ENCODE measurements around the gene TECR. TPM values are rescaled to one million over a fixed set of nuclear protein-coding genes. Genes with fewer than 3 reads are reported as not detected.

The TECR gene
- total and polyA plus RNA-seq, 2 of the 13 experiments (the other 11 are each of a cell fraction or from before 2014, with no cell fraction given) = 54.9 to 121 TPM

DNA sequence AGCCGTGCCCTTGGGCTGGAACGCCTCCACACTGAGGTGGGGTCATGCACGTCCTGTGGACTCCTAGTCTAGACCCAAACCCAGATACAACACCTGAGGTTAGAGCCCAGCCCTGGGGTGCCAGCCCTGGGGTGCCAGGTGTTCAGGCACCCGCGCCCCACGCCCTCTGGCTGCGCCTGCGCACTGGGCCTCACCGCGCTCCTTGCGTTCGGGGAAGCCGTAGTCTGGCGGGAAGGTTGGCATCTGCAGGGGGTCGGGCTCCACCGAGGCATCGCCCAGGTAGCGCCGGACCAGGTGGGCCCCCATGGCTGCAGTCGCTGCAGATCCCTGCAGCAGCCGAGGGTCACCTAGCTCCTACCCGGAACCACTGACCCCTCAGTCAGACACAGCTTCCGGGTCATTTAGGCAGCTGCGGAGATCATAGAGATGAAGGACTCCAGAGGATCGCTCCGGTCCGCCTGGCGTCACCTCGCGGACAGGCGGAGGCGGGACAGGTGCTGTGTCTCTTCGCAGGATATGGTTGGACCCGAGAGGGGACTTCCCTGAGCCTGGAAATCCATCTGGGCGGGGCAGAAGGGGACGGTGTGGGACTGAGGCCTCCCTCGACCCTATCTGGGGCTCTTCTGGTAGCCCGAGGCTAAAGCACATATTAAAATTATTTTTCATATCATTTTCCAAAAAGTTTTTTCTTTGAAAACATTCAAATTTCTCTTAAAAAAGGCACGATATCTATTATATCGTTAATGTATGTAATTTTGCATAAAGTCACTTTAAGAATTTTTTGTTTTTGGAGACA lies 42.5 kb downstream of the TECR start, which contains the start of gene NDUFB7 (continued):
- no peak for TF ChIP-seq GLMP (CRISPR knock-in tag; IDR thresholded peaks at IDR 0.05; ENCODE audit: borderline replicate concordance)
- no peak for TF ChIP-seq EED (CRISPR knock-in tag; IDR thresholded peaks at IDR 0.05)
- TF ChIP-seq RAD21 (CRISPR knock-in tag; IDR thresholded peaks at IDR 0.05) = peak; percentile 33; the same call in 1 of the 2 replicates
- peak; percentile 45; the same call in 1 of the 2 replicates for TF ChIP-seq CEBPG (CRISPR knock-in tag; IDR thresholded peaks at IDR 0.05)
- TF ChIP-seq CBX2 (IDR thresholded peaks at IDR 0.05; ENCODE audit: low read depth, low read length) = no peak
- TF ChIP-seq CBX2 (CRISPR knock-in tag; IDR thresholded peaks at IDR 0.05; ENCODE audit: low read depth) = no peak
- TF ChIP-seq FOSL1 (CRISPR knock-in tag; IDR thresholded peaks at IDR 0.05; ENCODE audit: borderline replicate concordance) = no peak
- TF ChIP-seq, protein P1, sequence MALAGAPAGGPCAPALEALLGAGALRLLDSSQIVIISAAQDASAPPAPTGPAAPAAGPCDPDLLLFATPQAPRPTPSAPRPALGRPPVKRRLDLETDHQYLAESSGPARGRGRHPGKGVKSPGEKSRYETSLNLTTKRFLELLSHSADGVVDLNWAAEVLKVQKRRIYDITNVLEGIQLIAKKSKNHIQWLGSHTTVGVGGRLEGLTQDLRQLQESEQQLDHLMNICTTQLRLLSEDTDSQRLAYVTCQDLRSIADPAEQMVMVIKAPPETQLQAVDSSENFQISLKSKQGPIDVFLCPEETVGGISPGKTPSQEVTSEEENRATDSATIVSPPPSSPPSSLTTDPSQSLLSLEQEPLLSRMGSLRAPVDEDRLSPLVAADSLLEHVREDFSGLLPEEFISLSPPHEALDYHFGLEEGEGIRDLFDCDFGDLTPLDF (CRISPR knock-in tag; IDR thresholded peaks at IDR 0.05) = no peak
- TF ChIP-seq FIP1L1 (IDR thresholded peaks at IDR 0.05; ENCODE audit: borderline replicate concordance, insufficient read depth, low read depth, low read length) = no peak
- no peak; the same call in none of the 2 replicates for TF ChIP-seq RELA (CRISPR knock-in tag; IDR thresholded peaks at IDR 0.05)
- 0 out of 2 replicates have a peak, but pooled peaks have one; percentile 32 for TF ChIP-seq FOXJ3 (CRISPR knock-in tag; IDR thresholded peaks at IDR 0.05; ENCODE audit: borderline replicate concordance)
- TF ChIP-seq ZSCAN21 (CRISPR knock-in tag; IDR thresholded peaks at IDR 0.05; ENCODE audit: borderline replicate concordance) = peak; percentile 81
- TF ChIP-seq ZNF276 (CRISPR knock-in tag; IDR thresholded peaks at IDR 0.05; ENCODE audit: low read depth) = no peak
- TF ChIP-seq IKZF5 (CRISPR knock-in tag; IDR thresholded peaks at IDR 0.05) = peak; percentile 92; the same call in 1 of the 2 replicates
- peak; percentile 93 for TF ChIP-seq ZNF567 (CRISPR knock-in tag; IDR thresholded peaks at IDR 0.05; ENCODE audit: borderline replicate concordance)
- TF ChIP-seq, protein P2, sequence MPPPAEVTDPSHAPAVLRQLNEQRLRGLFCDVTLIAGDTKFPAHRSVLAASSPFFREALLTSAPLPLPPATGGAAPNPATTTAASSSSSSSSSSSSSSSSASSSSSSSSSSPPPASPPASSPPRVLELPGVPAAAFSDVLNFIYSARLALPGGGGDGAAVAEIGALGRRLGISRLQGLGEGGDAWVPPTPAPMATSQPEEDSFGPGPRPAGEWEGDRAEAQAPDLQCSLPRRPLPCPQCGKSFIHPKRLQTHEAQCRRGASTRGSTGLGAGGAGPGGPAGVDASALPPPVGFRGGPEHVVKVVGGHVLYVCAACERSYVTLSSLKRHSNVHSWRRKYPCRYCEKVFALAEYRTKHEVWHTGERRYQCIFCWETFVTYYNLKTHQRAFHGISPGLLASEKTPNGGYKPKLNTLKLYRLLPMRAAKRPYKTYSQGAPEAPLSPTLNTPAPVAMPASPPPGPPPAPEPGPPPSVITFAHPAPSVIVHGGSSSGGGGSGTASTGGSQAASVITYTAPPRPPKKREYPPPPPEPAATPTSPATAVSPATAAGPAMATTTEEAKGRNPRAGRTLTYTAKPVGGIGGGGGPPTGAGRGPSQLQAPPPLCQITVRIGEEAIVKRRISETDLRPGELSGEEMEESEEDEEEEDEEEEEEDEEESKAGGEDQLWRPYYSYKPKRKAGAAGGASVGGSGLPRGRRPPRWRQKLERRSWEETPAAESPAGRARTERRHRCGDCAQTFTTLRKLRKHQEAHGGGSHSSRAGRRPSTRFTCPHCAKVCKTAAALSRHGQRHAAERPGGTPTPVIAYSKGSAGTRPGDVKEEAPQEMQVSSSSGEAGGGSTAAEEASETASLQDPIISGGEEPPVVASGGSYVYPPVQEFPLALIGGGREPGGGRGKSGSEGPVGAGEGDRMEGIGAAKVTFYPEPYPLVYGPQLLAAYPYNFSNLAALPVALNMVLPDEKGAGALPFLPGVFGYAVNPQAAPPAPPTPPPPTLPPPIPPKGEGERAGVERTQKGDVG (CRISPR knock-in tag; IDR thresholded peaks at IDR 0.05; ENCODE audit: borderline replicate concordance) = peak; percentile 22; the same call in 1 of the 2 replicates
- TF ChIP-seq NPAS2 (CRISPR knock-in tag; IDR thresholded peaks at IDR 0.05; ENCODE audit: borderline replicate concordance) = 0 out of 2 replicates have a peak, but pooled peaks have one; percentile 27
- no peak for TF ChIP-seq ZNF616 (CRISPR knock-in tag; IDR thresholded peaks at IDR 0.05; ENCODE audit: low read depth)
